GM12878 (cell line): ENCODE measurements around the gene SHMT2. TPM values are rescaled to one million over a fixed set of nuclear protein-coding genes. Genes with fewer than 3 reads are reported as not detected.
A peak's percentile ranks its signal among the peaks of the same experiment; 100 is the strongest.

Experiments used
- BHLHE40 ChIP-seq, 2 experiments: fragments of 450-650 bp in 1 of 2; IDR thresholded peaks; 2 replicates each; pipeline ENCODE4 v1.6.1; 2011 to 2017; ENCODE audit warnings: low read depth in 2 of 2, borderline replicate concordance in 1 of 2, improper control_type of control experiment in 1 of 2, low read length in 1 of 2, mild to moderate bottlenecking in 1 of 2
- BRCA1 ChIP-seq: IDR thresholded peaks from 2 replicates; pipeline ENCODE4 v1.6.1; 2011; ENCODE audit warnings: low read depth, low read length, improper control_type of control experiment
- CHD2 ChIP-seq: IDR thresholded peaks from 2 replicates; pipeline ENCODE4 v1.6.1; 2011; ENCODE audit warnings: low read depth, low read length, improper control_type of control experiment, borderline replicate concordance
- CREB1 ChIP-seq: IDR thresholded peaks from 2 replicates; pipeline ENCODE4 v1.6.1; 2012; ENCODE audit warnings: low read depth, mild to moderate bottlenecking, inconsistent platforms
- ESRRA ChIP-seq: IDR thresholded peaks from 2 replicates; pipeline ENCODE4 v1.6.1; 2012; ENCODE audit warnings: mild to moderate bottlenecking, low read length, improper control_type of control experiment
- FOS ChIP-seq: IDR thresholded peaks from 3 replicates; pipeline ENCODE4 v1.6.1; 2011; ENCODE audit warnings: borderline replicate concordance; ENCODE audit not compliant: insufficient read length; ENCODE audit errors: extremely low read depth
- FOXM1 ChIP-seq: IDR thresholded peaks from 2 replicates; pipeline ENCODE4 v1.6.1; 2012; ENCODE audit warnings: low read depth, mild to moderate bottlenecking, inconsistent platforms, low read length, moderate library complexity
- GABPA ChIP-seq: IDR thresholded peaks from 2 replicates; pipeline ENCODE4 v1.6.1; 2014; ENCODE audit warnings: antibody characterized with exemption, low read depth, mild to moderate bottlenecking, inconsistent platforms
- IKZF2 ChIP-seq, 2 experiments: fragments of 450-650 bp; IDR thresholded peaks; 2 replicates each; pipeline ENCODE4 v1.6.1; 2017; ENCODE audit warnings: mild to moderate bottlenecking in 2 of 2, moderate library complexity in 2 of 2
- KAT2A ChIP-seq: conservative IDR thresholded peaks from 2 replicates; pipeline ENCODE4 v1.6.1; 2011; ENCODE audit warnings: low read depth, low read length; ENCODE audit not compliant: control insufficient read depth
- KLF5 ChIP-seq: fragments of 450-650 bp; IDR thresholded peaks from 2 replicates; pipeline ENCODE4 v1.6.1; 2014; ENCODE audit warnings: mild to moderate bottlenecking; ENCODE audit not compliant: partially characterized antibody
- NR2C2 ChIP-seq: IDR thresholded peaks from 2 replicates; pipeline ENCODE4 v1.6.1; 2011; ENCODE audit warnings: borderline replicate concordance, low read depth; ENCODE audit not compliant: control insufficient read depth, insufficient read length
- RBBP5 ChIP-seq: fragments of 200-600 bp; sonication (generic); conservative IDR thresholded peaks from 2 replicates; pipeline ENCODE4 v1.6.1; 2016
- RELA ChIP-seq: fragments of 450-650 bp; IDR thresholded peaks from 2 replicates; pipeline ENCODE4 v1.8.0; 2014; ENCODE audit warnings: borderline replicate concordance; ENCODE audit not compliant: partially characterized antibody
- SMAD5 ChIP-seq: IDR thresholded peaks from 2 replicates; pipeline ENCODE4 v1.6.1; 2016; ENCODE audit warnings: antibody characterized with exemption, low read depth
- SMARCA5 ChIP-seq: fragments of 450-650 bp; IDR thresholded peaks from 2 replicates; pipeline ENCODE4 v1.6.1; 2017; ENCODE audit warnings: mild to moderate bottlenecking
- ZNF384 ChIP-seq: IDR thresholded peaks from 2 replicates; pipeline ENCODE4 v1.6.1; 2012; ENCODE audit warnings: low read depth, mild to moderate bottlenecking, low read length, improper control_type of control experiment, borderline replicate concordance
- polyA plus RNA-seq, 11 experiments: library from polyadenylated mRNA; depleted of rRNA in 4 of 11; unstranded in 6 of 11; stranded (reverse) in 5 of 11; fragments of >200 nt; fragmentation: Nextera tagmentation in 4 of 11; fragmentation: Illumina TruSeq in 1 of 11; extraction: Ambion mirVana in 4 of 11; extraction: Trizol in 1 of 11; gene quantifications; 1 replicate in 1 of 11; 2 replicates in 10 of 11; pipeline versions ENCODE4 v1.2.1 to v1.2.3, GENCODE V29; 2011 to 2016; ENCODE audit warnings: inconsistent platforms in 2 of 11, missing spikeins in 2 of 11, low read depth in 1 of 11
- total RNA-seq, 4 experiments: library from RNA; depleted of rRNA in 3 of 4; stranded (reverse); fragments of >200 nt in 3 of 4; fragmentation: Illumina TruSeq in 1 of 4; extraction: Trizol in 1 of 4; gene quantifications; 2 replicates each; pipeline versions ENCODE4 v1.2.1 to v1.2.3, GENCODE V29; 2013 to 2021
- TF ChIP-seq, protein P1 (sequence below): fragments of 450-650 bp; IDR thresholded peaks from 2 replicates; pipeline ENCODE4 v1.6.1; 2018; ENCODE audit warnings: mild to moderate bottlenecking, low read depth, moderate library complexity; ENCODE audit not compliant: partially characterized antibody
- TF ChIP-seq, protein P2 (sequence below): IDR thresholded peaks from 2 replicates; pipeline ENCODE4 v1.6.1; 2012; ENCODE audit warnings: low read depth, low read length, improper control_type of control experiment
- TF ChIP-seq, protein P3 (sequence below), 3 experiments: IDR thresholded peaks in 2 of 3; conservative IDR thresholded peaks in 1 of 3; 2 replicates each; pipeline ENCODE4 v1.5.1; 2011; ENCODE audit warnings: low read depth in 3 of 3, low read length in 3 of 3, mild to moderate bottlenecking in 3 of 3, control low read depth in 2 of 3, moderate library complexity in 2 of 3, inconsistent platforms in 1 of 3, mixed read lengths in 1 of 3; ENCODE audit not compliant: control insufficient read depth in 2 of 3, insufficient read depth in 1 of 3; ENCODE audit errors: extremely low read depth in 1 of 3

The SHMT2 gene
- total and polyA plus RNA-seq, 10 of the 15 experiments (the other 5 are each of a cell fraction or from before 2014, with no cell fraction given) = 57.0 to 292 (median 186) TPM

DNA sequence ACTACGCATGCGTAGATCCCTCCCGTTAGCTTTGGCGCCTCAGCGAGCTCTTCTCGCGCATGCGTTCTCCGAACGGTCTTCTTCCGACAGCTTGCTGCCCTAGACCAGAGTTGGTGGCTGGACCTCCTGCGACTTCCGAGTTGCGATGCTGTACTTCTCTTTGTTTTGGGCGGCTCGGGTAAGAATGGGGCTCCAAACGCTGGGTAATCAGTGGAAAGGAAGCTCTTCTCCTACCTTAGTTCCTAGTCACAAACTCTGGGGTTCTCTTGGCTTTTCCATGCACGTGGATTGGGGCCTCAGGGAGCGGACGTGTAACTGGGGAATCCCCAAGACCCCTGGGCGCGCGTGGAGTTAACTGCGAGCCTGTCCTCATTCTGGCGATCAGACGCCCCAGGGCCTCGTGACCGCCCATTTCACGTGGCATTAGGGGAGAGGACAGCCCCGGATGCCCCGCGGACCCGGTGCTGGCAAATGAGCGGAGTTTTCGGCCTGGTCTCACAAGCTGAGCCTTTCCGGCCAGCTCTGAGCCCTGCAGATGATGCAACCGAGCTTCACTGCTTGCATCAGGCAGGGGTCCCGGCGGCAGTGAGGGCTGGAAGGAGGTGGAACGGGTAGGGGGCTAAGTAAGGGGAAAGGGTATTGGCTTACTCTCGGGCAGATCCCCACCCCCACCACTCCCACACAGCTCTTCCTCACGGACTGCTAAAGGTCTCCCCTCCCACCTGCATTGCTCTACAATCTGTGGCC, at the start of gene SHMT2 (continued):
- TF ChIP-seq FOS = no peak
- TF ChIP-seq CHD2 = peak; percentile 21; the same call in 1 of the 2 replicates
- TF ChIP-seq, protein P1, sequence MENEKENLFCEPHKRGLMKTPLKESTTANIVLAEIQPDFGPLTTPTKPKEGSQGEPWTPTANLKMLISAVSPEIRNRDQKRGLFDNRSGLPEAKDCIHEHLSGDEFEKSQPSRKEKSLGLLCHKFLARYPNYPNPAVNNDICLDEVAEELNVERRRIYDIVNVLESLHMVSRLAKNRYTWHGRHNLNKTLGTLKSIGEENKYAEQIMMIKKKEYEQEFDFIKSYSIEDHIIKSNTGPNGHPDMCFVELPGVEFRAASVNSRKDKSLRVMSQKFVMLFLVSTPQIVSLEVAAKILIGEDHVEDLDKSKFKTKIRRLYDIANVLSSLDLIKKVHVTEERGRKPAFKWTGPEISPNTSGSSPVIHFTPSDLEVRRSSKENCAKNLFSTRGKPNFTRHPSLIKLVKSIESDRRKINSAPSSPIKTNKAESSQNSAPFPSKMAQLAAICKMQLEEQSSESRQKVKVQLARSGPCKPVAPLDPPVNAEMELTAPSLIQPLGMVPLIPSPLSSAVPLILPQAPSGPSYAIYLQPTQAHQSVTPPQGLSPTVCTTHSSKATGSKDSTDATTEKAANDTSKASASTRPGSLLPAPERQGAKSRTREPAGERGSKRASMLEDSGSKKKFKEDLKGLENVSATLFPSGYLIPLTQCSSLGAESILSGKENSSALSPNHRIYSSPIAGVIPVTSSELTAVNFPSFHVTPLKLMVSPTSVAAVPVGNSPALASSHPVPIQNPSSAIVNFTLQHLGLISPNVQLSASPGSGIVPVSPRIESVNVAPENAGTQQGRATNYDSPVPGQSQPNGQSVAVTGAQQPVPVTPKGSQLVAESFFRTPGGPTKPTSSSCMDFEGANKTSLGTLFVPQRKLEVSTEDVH = no peak
- no peak for TF ChIP-seq RELA
- peak; percentile 55; the same call in 1 of the 2 replicates for TF ChIP-seq SMARCA5
- peak; percentile 67; the same call in 1 of the 2 replicates for TF ChIP-seq SMAD5
- no peak for TF ChIP-seq ESRRA
- TF ChIP-seq BHLHE40 (IDR thresholded peaks at IDR 0.05; ENCODE audit: borderline replicate concordance in 1 of 2, low read depth in 2 of 2, low read length in 1 of 2) = peak; percentile 64 to 71; a peak in 3 of 4 replicates
- TF ChIP-seq ZNF384 = no peak
- no peak for TF ChIP-seq IKZF2 (IDR thresholded peaks at IDR 0.05)
- no peak for TF ChIP-seq KAT2A
- TF ChIP-seq GABPA = no peak
- TF ChIP-seq FOXM1 = no peak
- no peak for TF ChIP-seq RBBP5
- no peak for TF ChIP-seq NR2C2
- TF ChIP-seq, protein P2, sequence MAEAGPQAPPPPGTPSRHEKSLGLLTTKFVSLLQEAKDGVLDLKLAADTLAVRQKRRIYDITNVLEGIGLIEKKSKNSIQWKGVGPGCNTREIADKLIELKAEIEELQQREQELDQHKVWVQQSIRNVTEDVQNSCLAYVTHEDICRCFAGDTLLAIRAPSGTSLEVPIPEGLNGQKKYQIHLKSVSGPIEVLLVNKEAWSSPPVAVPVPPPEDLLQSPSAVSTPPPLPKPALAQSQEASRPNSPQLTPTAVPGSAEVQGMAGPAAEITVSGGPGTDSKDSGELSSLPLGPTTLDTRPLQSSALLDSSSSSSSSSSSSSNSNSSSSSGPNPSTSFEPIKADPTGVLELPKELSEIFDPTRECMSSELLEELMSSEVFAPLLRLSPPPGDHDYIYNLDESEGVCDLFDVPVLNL = no peak
- TF ChIP-seq BRCA1 = no peak
- no peak for TF ChIP-seq CREB1
- peak; percentile 23 for TF ChIP-seq KLF5
- TF ChIP-seq, protein P3, sequence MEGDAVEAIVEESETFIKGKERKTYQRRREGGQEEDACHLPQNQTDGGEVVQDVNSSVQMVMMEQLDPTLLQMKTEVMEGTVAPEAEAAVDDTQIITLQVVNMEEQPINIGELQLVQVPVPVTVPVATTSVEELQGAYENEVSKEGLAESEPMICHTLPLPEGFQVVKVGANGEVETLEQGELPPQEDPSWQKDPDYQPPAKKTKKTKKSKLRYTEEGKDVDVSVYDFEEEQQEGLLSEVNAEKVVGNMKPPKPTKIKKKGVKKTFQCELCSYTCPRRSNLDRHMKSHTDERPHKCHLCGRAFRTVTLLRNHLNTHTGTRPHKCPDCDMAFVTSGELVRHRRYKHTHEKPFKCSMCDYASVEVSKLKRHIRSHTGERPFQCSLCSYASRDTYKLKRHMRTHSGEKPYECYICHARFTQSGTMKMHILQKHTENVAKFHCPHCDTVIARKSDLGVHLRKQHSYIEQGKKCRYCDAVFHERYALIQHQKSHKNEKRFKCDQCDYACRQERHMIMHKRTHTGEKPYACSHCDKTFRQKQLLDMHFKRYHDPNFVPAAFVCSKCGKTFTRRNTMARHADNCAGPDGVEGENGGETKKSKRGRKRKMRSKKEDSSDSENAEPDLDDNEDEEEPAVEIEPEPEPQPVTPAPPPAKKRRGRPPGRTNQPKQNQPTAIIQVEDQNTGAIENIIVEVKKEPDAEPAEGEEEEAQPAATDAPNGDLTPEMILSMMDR (IDR thresholded peaks at IDR 0.05 in 2 of 3, conservative IDR thresholded peaks at IDR 0.05 in 1 of 3; ENCODE audit: control insufficient read depth in 2 of 3, extremely low read depth in 1 of 3, insufficient read depth in 1 of 3, low read depth in 3 of 3, low read length in 3 of 3) = no peak
